A549 treated with Hydrocortisone at 1 μM for 4 hours (cell line): ENCODE measurements around the gene PTAFR. TPM values are rescaled to one million over a fixed set of nuclear protein-coding genes. Genes with fewer than 3 reads are reported as not detected.

Experiments
- total RNA-seq: library from RNA; stranded (reverse); fragments of 200-300 nt; extraction: Qiagen RNA extraction; gene quantifications from 5 replicates; pipeline ENCODE4 v1.2.3, GENCODE V29; 2022

The PTAFR gene
- 0.10 to 0.22 TPM (median 0.16 TPM) in 5 replicates for total RNA-seq

GRCh38 chr1:28176492-28177470 lies at the start of gene PTAFR:
PTAFR (minus strand) TSS chr1:28176690; CDS start chr1:28151021, 25,669 bp downstream.

Other genes starting within 250 kb of the PTAFR start
- 1.3 to 1.6 TPM (median 1.4 TPM) in 5 replicates for gene SMPDL3B, start 241.7 kb downstream of the PTAFR start, total RNA-seq
- gene XKR8, start 216.7 kb downstream of the PTAFR start, total RNA-seq = 4.6 to 6.0 TPM (median 4.9 TPM) in 5 replicates
- gene EYA3, start 88.1 kb downstream of the PTAFR start, total RNA-seq = 4.3 to 6.7 TPM (median 5.6 TPM) in 5 replicates
- gene DNAJC8, start 56.3 kb upstream of the PTAFR start, total RNA-seq = 68.2 to 72.7 TPM (median 70.9 TPM) in 5 replicates
- 148 to 174 TPM (median 161 TPM) in 5 replicates for gene ATP5IF1, start 59.4 kb upstream of the PTAFR start, total RNA-seq
- 6.5 to 10.4 TPM (median 8.2 TPM) in 5 replicates for gene SESN2, start 82.8 kb upstream of the PTAFR start, total RNA-seq
- gene MED18, start 152.3 kb upstream of the PTAFR start, total RNA-seq = 15.8 to 17.9 TPM (median 17.0 TPM) in 5 replicates
- gene PHACTR4, start 193.1 kb upstream of the PTAFR start, total RNA-seq = 19.7 to 28.9 TPM (median 22.6 TPM) in 5 replicates